ENCODE measurements around the gene STN1. TPM values are rescaled to one million over a fixed set of nuclear protein-coding genes. Genes with fewer than 3 reads are reported as not detected.

STN1 gene
- total RNA-seq, 1 donor from 2014 or later: 17.3 TPM

DNA sequence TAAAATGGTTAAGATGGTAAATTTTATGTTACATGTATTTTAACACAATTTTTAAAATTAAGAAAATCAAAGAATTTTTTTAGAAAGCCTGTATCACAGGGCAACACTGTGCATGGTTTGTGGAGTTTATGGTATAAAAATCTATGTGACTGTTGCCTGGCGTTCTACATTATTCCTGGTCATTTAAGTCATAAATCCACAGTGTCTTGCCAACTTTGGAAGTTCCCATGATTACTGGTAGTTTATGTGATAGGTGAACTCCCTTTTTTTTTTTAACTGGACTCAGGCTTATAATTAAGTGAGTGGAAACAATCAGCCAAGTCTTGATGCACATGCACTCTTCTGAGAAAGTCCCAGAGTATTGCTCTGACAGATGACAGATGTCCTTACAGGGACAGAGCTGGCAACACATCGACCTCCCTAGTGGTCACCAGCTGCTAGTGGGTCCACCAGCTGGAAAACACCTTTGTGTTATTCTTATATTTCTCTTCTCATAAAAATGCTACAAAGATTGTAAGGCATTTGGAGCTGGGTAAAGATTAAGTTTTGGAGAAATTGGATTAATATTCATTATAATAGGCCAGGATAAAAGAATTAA, 8.8 kb upstream of the STN1 start:
- no peak overlapping the region for H3K4me3 Mint-ChIP-seq (ENCODE audit: unreplicated experiment)
- no peak overlapping the region for H3K27ac Mint-ChIP-seq (ENCODE audit: unreplicated experiment)
- DNase-seq (ENCODE audit: low read depth) (no peak), FAIRE-seq (no peak)
- no peak overlapping the region for H3K4me2 ChIP-seq (ENCODE audit: low read length)
- H3K9me3 Mint-ChIP-seq (ENCODE audit: unreplicated experiment): no peaks in the 10 kb centered on the region
- no peaks in the 10 kb centered on the region for H3K36me3 ChIP-seq (ENCODE audit: insufficient read depth, low read length)
- H3K36me3 Mint-ChIP-seq (ENCODE audit: low read depth, unreplicated experiment): no peaks in the 10 kb centered on the region
- no peaks in the 10 kb centered on the region for H4K20me1 ChIP-seq (ENCODE audit: insufficient read depth, low read length)
- H3K4me1 Mint-ChIP-seq (ENCODE audit: low read depth, unreplicated experiment): peaks cover 6% of the 10 kb centered on the region
- no peaks in the 10 kb centered on the region for H3K4me1 ChIP-seq (ENCODE audit: insufficient read depth, low read length)
- no peak overlapping the region for H3K27ac ChIP-seq (ENCODE audit: low read depth, low read length)
- no peaks in the 10 kb centered on the region for H3K27me3 ChIP-seq (ENCODE audit: insufficient read depth, low read length)
- H3K4me3 ChIP-seq (ENCODE audit: insufficient read depth, low read depth, low read length): no peak overlapping the region
- H3K9ac ChIP-seq (ENCODE audit: low read length): no peak overlapping the region
- no peak overlapping the region for H2AFZ ChIP-seq (ENCODE audit: low read depth, low read length)
- no peak for TF ChIP-seq CTCF (IDR thresholded peaks at IDR 0.05; ENCODE audit: insufficient read depth, low read depth, low read length)
- TF ChIP-seq EZH2 (IDR thresholded peaks at IDR 0.05; ENCODE audit: insufficient read depth, low read length): no peak
- H3K79me2 ChIP-seq (ENCODE audit: insufficient read depth, low read length): no peaks in the 10 kb centered on the region
- H3K27me3 Mint-ChIP-seq (ENCODE audit: low read depth, unreplicated experiment): no peaks in the 10 kb centered on the region
- H3K9me3 ChIP-seq (ENCODE audit: insufficient read depth, low read depth, low read length): no peaks in the 10 kb centered on the region

DNA sequence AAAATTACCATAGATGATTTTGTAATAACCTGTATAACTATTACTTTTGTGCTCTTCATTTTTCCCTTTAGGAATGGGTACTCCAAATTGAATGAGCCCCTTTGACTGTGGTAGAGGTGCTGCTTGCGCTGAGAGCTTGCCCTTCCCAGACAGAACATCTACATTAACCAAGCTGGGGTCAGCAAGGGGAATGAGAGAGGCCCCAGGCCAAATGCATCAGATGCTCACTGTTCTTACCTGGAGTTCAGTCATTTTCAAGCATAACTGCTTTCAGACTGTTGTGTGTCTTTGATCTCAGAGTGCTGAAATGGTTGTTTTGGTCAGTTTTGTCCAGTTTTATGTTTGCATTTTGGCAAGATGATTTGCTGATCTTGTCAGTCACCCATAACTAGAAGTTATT, 7.6 kb upstream of the STN1 start:
- H3K9me3 Mint-ChIP-seq (ENCODE audit: unreplicated experiment): no peaks in the 10 kb centered on the region
- no peak overlapping the region for H3K4me3 ChIP-seq (ENCODE audit: insufficient read depth, low read depth, low read length)
- H2AFZ ChIP-seq (ENCODE audit: low read depth, low read length): no peak overlapping the region
- H3K27ac ChIP-seq (ENCODE audit: low read depth, low read length): no peak overlapping the region
- H3K27me3 Mint-ChIP-seq (ENCODE audit: low read depth, unreplicated experiment): no peaks in the 10 kb centered on the region
- peaks cover 6% of the 10 kb centered on the region for H3K4me1 Mint-ChIP-seq (ENCODE audit: low read depth, unreplicated experiment)
- no peak overlapping the region for H3K27ac Mint-ChIP-seq (ENCODE audit: unreplicated experiment)
- H3K4me3 Mint-ChIP-seq (ENCODE audit: unreplicated experiment): no peak overlapping the region
- no peaks in the 10 kb centered on the region for H4K20me1 ChIP-seq (ENCODE audit: insufficient read depth, low read length)
- H3K36me3 Mint-ChIP-seq (ENCODE audit: low read depth, unreplicated experiment): no peaks in the 10 kb centered on the region
- no peak overlapping the region for H3K9ac ChIP-seq (ENCODE audit: low read length)
- no peaks in the 10 kb centered on the region for H3K27me3 ChIP-seq (ENCODE audit: insufficient read depth, low read length)
- DNase-seq (ENCODE audit: low read depth) (no peak), FAIRE-seq (no peak)
- TF ChIP-seq CTCF (IDR thresholded peaks at IDR 0.05; ENCODE audit: insufficient read depth, low read depth, low read length) (no peak), EZH2 (IDR thresholded peaks at IDR 0.05; ENCODE audit: insufficient read depth, low read length) (no peak)
- no peaks in the 10 kb centered on the region for H3K36me3 ChIP-seq (ENCODE audit: insufficient read depth, low read length)
- no peaks in the 10 kb centered on the region for H3K9me3 ChIP-seq (ENCODE audit: insufficient read depth, low read depth, low read length)
- H3K79me2 ChIP-seq (ENCODE audit: insufficient read depth, low read length): no peaks in the 10 kb centered on the region
- no peaks in the 10 kb centered on the region for H3K4me1 ChIP-seq (ENCODE audit: insufficient read depth, low read length)
- H3K4me2 ChIP-seq (ENCODE audit: low read length): no peak overlapping the region

GRCh38 chr10:103923502-103923901, 5.5 kb upstream of the STN1 start:
- Histone ChIP-seq H3K9ac (ENCODE audit: low read length) (no peak overlapping the region), H3K4me3 (ENCODE audit: insufficient read depth, low read depth, low read length) (no peak overlapping the region), H4K20me1 (ENCODE audit: insufficient read depth, low read length) (no peaks in the 10 kb centered on the region), H3K4me2 (ENCODE audit: low read length) (no peak overlapping the region), H2AFZ (ENCODE audit: low read depth, low read length) (no peak overlapping the region), H3K27me3 (ENCODE audit: insufficient read depth, low read length) (no peaks in the 10 kb centered on the region), H3K36me3 (ENCODE audit: insufficient read depth, low read length) (no peaks in the 10 kb centered on the region), H3K27ac (ENCODE audit: low read depth, low read length) (no peak overlapping the region), H3K4me1 (ENCODE audit: insufficient read depth, low read length) (peaks cover 5% of the 10 kb centered on the region), H3K79me2 (ENCODE audit: insufficient read depth, low read length) (no peaks in the 10 kb centered on the region), H3K9me3 (ENCODE audit: insufficient read depth, low read depth, low read length) (no peaks in the 10 kb centered on the region)
- Mint-ChIP-seq H3K9me3 (ENCODE audit: unreplicated experiment) (no peaks in the 10 kb centered on the region), H3K27me3 (ENCODE audit: low read depth, unreplicated experiment) (no peaks in the 10 kb centered on the region), H3K4me3 (ENCODE audit: unreplicated experiment) (no peak overlapping the region), H3K36me3 (ENCODE audit: low read depth, unreplicated experiment) (no peaks in the 10 kb centered on the region), H3K27ac (ENCODE audit: unreplicated experiment) (no peak overlapping the region), H3K4me1 (ENCODE audit: low read depth, unreplicated experiment) (peaks cover 6% of the 10 kb centered on the region)
- DNase-seq (ENCODE audit: low read depth): no peak
- no peak for FAIRE-seq
- TF ChIP-seq CTCF (IDR thresholded peaks at IDR 0.05; ENCODE audit: insufficient read depth, low read depth, low read length) (no peak), EZH2 (IDR thresholded peaks at IDR 0.05; ENCODE audit: insufficient read depth, low read length) (no peak)

Measured in astrocyte (in vitro differentiated cells and primary cell).